ENCODE measurements around the gene RSPH4A. TPM values are rescaled to one million over a fixed set of nuclear protein-coding genes. Genes with fewer than 3 reads are reported as not detected.

The RSPH4A gene
- total and polyA plus RNA-seq, 2 of the 8 experiments (the other 6 are each of a cell fraction or from before 2014, with no cell fraction given), result 0.38 to 0.52 TPM

- TF ChIP-seq, protein P1, sequence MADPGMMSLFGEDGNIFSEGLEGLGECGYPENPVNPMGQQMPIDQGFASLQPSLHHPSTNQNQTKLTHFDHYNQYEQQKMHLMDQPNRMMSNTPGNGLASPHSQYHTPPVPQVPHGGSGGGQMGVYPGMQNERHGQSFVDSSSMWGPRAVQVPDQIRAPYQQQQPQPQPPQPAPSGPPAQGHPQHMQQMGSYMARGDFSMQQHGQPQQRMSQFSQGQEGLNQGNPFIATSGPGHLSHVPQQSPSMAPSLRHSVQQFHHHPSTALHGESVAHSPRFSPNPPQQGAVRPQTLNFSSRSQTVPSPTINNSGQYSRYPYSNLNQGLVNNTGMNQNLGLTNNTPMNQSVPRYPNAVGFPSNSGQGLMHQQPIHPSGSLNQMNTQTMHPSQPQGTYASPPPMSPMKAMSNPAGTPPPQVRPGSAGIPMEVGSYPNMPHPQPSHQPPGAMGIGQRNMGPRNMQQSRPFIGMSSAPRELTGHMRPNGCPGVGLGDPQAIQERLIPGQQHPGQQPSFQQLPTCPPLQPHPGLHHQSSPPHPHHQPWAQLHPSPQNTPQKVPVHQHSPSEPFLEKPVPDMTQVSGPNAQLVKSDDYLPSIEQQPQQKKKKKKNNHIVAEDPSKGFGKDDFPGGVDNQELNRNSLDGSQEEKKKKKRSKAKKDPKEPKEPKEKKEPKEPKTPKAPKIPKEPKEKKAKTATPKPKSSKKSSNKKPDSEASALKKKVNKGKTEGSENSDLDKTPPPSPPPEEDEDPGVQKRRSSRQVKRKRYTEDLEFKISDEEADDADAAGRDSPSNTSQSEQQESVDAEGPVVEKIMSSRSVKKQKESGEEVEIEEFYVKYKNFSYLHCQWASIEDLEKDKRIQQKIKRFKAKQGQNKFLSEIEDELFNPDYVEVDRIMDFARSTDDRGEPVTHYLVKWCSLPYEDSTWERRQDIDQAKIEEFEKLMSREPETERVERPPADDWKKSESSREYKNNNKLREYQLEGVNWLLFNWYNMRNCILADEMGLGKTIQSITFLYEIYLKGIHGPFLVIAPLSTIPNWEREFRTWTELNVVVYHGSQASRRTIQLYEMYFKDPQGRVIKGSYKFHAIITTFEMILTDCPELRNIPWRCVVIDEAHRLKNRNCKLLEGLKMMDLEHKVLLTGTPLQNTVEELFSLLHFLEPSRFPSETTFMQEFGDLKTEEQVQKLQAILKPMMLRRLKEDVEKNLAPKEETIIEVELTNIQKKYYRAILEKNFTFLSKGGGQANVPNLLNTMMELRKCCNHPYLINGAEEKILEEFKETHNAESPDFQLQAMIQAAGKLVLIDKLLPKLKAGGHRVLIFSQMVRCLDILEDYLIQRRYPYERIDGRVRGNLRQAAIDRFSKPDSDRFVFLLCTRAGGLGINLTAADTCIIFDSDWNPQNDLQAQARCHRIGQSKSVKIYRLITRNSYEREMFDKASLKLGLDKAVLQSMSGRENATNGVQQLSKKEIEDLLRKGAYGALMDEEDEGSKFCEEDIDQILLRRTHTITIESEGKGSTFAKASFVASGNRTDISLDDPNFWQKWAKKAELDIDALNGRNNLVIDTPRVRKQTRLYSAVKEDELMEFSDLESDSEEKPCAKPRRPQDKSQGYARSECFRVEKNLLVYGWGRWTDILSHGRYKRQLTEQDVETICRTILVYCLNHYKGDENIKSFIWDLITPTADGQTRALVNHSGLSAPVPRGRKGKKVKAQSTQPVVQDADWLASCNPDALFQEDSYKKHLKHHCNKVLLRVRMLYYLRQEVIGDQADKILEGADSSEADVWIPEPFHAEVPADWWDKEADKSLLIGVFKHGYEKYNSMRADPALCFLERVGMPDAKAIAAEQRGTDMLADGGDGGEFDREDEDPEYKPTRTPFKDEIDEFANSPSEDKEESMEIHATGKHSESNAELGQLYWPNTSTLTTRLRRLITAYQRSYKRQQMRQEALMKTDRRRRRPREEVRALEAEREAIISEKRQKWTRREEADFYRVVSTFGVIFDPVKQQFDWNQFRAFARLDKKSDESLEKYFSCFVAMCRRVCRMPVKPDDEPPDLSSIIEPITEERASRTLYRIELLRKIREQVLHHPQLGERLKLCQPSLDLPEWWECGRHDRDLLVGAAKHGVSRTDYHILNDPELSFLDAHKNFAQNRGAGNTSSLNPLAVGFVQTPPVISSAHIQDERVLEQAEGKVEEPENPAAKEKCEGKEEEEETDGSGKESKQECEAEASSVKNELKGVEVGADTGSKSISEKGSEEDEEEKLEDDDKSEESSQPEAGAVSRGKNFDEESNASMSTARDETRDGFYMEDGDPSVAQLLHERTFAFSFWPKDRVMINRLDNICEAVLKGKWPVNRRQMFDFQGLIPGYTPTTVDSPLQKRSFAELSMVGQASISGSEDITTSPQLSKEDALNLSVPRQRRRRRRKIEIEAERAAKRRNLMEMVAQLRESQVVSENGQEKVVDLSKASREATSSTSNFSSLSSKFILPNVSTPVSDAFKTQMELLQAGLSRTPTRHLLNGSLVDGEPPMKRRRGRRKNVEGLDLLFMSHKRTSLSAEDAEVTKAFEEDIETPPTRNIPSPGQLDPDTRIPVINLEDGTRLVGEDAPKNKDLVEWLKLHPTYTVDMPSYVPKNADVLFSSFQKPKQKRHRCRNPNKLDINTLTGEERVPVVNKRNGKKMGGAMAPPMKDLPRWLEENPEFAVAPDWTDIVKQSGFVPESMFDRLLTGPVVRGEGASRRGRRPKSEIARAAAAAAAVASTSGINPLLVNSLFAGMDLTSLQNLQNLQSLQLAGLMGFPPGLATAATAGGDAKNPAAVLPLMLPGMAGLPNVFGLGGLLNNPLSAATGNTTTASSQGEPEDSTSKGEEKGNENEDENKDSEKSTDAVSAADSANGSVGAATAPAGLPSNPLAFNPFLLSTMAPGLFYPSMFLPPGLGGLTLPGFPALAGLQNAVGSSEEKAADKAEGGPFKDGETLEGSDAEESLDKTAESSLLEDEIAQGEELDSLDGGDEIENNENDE (IDR thresholded peaks at IDR 0.05; ENCODE audit: insufficient replicate concordance, low read length), result no peak
- TF ChIP-seq NRF1 (IDR thresholded peaks at IDR 0.05; ENCODE audit: low read depth, low read length) (no peak), SAP30 (IDR thresholded peaks at IDR 0.05; ENCODE audit: insufficient read depth, insufficient replicate concordance, low read length) (no peak), RAD21 (IDR thresholded peaks at IDR 0.05 in 1 of 2, conservative IDR thresholded peaks at IDR 0.05 in 1 of 2; ENCODE audit: low read depth in 2 of 2, low read length in 2 of 2) (no peak), ATF3 (IDR thresholded peaks at IDR 0.05; ENCODE audit: insufficient read depth, low read depth, low read length) (no peak), EP300 (IDR thresholded peaks at IDR 0.05; ENCODE audit: borderline replicate concordance in 1 of 2, low read depth in 2 of 2, low read length in 2 of 2) (no peak), ZNF274 (IDR thresholded peaks at IDR 0.05; ENCODE audit: borderline replicate concordance, extremely low read depth, low read length) (no peak)
These were observed 38.8 kb upstream of the RSPH4A start (continued) for GRCh38 chr6:116577486-116577885.

Data from H1 (cell line).